ENCODE results near the gene DDX5.

Gene DDX5

GRCh38 chr17:64506201-64506575, at the start of gene DDX5:
DDX5 (minus strand) TSS chr17:64506289; CDS start chr17:64506119, 170 bp downstream.
- peak; percentile 90 to 92 for DNase-seq (ENCODE audit: low read depth in 2 of 2)

DNA sequence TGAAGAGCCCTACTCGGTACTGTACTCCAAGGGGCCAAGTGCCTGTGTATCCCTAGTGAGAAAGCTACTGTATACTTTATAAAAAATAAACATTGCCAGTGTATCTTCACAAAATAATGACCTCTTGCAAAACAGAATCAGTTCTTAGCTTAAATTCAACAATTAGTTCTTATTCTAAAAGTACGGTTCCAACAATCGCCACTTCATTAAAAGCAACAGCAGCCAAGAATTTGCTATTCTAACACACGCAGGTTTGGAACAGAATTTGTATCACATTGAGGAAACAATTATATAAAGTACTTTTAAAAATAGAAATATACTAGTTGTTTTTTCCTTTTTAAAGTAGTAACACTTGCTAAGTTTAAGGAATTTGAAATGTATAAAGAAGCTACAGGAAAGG, 49.2 kb upstream of the DDX5 start:
- DNase-seq (ENCODE audit: low read depth in 2 of 2): no peak

DNA sequence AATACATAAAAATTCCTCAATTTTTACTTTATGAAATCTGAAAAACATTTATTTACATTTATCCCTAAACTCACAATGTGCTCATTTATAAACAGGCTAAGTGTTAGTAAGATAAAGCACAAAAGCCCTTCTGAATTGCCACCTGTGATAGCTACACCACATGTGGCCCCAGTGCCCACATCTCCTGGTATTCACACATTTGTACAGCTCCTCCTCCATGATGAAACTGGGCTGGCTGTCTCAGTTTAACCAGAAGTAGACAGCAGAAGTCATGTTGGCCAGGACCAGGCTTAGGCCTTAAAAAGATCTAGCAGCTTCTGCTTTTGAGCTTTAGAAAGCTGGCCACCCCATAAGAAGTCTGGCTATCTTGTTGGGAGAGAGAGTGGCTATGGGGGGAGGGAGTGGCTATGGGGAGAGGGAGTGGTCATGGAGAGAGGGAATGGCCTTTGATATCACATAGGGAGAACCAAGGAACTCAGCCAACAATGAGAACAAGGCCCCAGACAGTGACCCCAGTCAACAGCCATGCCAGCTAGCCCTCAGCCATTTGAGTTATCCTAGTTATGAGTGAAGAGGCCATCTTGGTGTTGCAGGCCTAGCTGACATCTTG, 48.0 kb upstream of the DDX5 start:
- no peak for DNase-seq (ENCODE audit: low read depth in 2 of 2)

DNA sequence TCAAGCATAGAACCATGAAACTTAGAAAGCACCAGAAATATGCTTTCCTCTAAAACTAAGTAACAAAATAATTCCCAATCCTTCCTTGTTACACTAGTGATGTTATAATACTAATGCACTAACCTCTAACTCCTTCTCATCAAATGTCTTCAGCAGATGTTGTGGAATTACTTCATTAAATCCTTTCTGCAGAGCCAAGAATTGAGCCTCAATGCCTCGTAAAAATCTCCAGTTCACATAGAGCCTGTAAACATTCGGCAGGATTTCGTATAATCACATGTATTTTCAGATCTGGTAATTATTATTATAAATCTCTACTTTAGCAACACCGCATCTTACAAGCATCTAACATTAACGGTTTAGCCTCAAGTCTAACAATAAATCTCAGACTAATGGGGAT, 45.4 kb upstream of the DDX5 start:
- DNase-seq (ENCODE audit: low read depth in 2 of 2): no peak

DNA sequence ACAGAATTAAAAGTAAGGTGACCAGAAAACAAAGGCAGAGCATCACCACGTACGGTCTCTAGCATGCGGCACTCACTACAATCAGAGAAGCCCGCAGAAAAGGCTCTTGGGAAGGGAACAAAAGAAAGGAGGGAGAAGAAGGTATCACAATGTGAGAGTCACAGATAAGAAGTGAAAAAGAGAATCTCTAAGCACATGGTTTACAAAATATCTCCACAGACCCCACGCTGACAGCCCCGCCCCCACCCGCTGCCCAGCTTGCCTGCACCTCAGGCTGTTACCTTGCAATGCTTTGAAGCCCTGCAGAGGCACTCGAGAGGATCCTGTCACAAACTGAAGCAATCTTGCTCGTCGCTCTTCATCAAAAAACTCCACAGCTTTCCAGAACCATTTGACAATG, 41.2 kb upstream of the DDX5 start:
- no peak for DNase-seq (ENCODE audit: low read depth in 2 of 2)

- DNase-seq (ENCODE audit: low read depth in 2 of 2): no peak
Observed at GRCh38 chr17:64546716-64547115, 40.6 kb upstream of the DDX5 start.

DNA sequence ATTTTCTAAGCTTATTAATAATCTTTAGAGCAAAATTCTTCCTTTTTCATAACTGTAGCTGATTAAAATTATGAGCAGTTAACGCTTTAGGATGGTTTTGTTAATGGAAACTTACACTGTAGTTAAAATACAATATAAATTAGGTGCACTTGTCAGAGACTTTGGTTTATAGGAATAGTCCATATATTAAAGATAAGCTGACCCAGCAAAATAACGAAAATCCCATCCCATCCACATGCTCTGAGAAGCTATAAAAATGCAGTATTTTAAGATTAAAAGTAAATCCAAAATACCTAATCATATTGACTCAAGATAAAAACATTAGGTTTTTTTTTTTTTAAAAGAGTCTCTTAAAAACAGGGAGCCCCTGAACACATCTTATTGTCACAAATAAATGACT, 38.7 kb upstream of the DDX5 start:
- no peak for DNase-seq (ENCODE audit: low read depth in 2 of 2)

- DNase-seq (ENCODE audit: low read depth in 2 of 2): no peak
Observed at GRCh38 chr17:64540118-64540776, 34.2 kb upstream of the DDX5 start.

DNA sequence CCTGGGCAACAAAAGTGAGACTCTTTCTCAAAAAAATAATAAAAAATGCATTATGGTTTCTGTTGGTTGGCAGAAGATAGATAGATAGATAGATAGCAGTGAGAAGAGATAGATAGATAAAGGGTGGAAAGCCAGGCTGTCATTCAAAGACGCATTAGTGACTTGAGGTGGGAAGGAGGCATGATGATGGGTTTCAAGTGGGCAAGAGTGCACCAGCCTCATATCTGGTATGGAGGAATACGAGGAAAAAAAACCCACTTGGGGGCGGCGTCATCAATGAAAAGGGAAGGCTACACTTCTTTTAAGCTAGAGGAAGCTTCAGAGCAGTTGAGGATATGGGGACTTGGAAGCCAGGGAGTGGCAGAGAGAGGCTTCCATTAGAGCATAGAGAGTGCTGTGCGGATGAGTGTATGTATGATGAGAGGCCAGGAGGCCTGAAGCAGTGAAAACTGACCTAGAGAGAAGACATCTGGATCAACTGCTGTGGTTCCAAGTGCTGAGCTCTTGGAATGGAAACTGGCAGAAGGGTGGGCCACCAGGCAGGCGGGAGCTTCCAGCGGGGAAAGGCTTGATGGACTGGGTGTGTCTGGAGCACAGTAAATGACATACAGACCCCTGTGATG, 32.5 kb upstream of the DDX5 start:
- no peak for DNase-seq (ENCODE audit: low read depth in 2 of 2)

GRCh38 chr17:64537488-64537887, 31.4 kb upstream of the DDX5 start:
- no peak for DNase-seq (ENCODE audit: low read depth in 2 of 2)

- no peak for DNase-seq (ENCODE audit: low read depth in 2 of 2)
Observed at GRCh38 chr17:64536913-64537312, 30.8 kb upstream of the DDX5 start.

DNA sequence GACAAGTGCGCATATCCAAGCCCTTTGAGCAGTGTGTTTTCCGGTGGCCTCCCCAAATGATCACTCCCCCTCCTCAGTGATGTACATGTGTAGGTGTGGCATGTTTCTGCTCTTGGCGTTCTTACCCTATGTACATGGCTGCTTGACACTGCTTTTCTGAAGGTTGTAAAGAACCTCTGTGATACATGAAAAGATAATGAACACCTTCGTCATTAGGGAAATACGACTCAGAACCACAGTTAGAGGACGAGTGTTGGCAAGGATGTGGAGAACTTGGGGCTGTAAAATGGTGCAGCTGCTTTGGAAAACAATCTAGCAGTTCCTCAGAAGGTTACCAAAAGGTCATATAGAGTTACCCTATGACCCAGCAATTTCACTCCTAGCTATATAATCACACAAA, 29.3 kb upstream of the DDX5 start:
- no peak for DNase-seq (ENCODE audit: low read depth in 2 of 2)

- no peak for DNase-seq (ENCODE audit: low read depth in 2 of 2)
Observed at GRCh38 chr17:64534187-64534586, 28.1 kb upstream of the DDX5 start.

GRCh38 chr17:64533784-64534183, 27.7 kb upstream of the DDX5 start:
- no peak for DNase-seq (ENCODE audit: low read depth in 2 of 2)

DNA sequence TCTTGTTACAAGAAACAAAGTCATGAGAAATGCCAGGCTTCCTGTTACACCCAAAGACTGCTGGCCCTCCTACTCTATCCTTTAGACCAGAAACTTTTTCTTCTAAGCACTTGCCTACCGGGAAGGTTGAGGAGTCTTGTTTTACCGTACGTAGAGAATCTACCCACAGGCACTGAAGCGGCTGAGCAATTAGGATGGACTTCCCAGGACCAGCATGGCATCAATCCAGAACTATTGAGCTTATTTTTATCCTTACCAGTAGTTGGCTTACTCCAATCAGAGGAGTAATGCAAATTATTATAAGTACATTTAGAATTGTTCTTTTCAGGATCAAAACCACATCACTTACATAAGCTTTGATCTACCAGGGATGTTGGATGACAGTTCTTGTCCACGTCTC, 26.3 kb upstream of the DDX5 start:
- DNase-seq (ENCODE audit: low read depth in 2 of 2): no peak

GRCh38 chr17:64531955-64532371, 25.9 kb upstream of the DDX5 start:
- peak; percentile 10 to 15 for DNase-seq (ENCODE audit: low read depth in 2 of 2)

- no peak for DNase-seq (ENCODE audit: low read depth in 2 of 2)
Observed at GRCh38 chr17:64529221-64529620, 23.1 kb upstream of the DDX5 start.

GRCh38 chr17:64527914-64528313, 21.8 kb upstream of the DDX5 start:
- no peak for DNase-seq (ENCODE audit: low read depth in 2 of 2)

DNA sequence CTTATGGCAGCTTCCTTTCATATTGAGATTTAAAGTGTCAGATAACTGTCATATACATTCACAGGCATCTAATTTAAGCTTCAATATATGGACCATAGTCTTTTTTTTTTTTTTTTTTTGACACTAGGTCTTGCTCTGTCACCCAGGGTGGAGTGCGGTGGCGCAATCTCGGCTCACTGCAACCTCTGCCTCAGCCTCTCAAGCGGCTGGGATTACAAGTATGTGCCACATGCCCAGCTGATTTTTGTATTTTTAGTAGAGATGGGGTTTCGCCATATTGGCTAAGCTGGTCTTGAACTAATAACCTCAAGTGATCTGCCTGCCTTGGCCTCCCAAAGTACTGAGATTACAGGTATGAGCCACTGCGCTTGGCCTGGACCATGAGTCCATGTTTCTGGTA, 14.3 kb upstream of the DDX5 start:
- DNase-seq (ENCODE audit: low read depth in 2 of 2): no peak

DNA sequence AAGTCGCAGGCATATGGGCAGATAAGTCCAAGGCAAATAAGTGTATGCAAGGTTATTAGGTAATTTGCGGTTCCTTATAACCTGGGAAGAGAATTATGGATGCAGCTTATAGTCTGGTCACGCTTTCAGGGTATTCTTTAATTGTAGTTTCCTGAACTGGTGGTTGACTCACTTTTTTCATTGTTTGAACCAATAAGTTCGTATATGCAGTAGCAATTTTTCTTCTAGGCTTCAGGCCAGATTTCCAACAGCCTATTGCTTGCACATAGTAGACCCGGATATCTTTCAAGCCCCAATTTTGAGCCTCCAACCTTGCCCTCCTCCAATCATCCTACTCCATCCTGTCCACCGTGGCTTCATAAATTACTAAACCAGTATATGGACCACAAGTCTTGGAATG, 13.5 kb upstream of the DDX5 start:
- DNase-seq (ENCODE audit: low read depth in 2 of 2): no peak

- no peak for DNase-seq (ENCODE audit: low read depth in 2 of 2)
Observed at GRCh38 chr17:64515829-64516228, 9.7 kb upstream of the DDX5 start.

DNA sequence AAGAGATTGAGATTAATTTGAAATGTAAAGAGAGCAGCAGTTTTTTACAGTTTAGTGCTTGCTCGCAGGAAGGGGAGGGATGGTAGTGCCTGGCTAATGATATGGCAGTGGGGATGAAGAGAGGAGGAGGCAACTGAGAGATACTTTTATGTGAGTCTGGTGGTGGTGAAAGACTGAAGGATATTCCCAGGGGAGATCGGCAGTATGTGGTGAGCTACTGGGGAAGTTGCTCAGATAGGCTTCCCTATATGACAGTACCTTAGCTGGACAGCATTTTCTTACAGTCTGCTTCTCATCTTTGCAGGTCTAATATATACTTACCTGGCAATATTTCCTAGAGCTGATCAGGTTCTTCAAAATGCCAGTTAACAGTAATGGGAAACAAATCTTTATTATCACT, 9.3 kb upstream of the DDX5 start:
- no peak for DNase-seq (ENCODE audit: low read depth in 2 of 2)

- no peak for DNase-seq (ENCODE audit: low read depth in 2 of 2)
Observed at GRCh38 chr17:64509179-64509578, 3.1 kb upstream of the DDX5 start.

DNA sequence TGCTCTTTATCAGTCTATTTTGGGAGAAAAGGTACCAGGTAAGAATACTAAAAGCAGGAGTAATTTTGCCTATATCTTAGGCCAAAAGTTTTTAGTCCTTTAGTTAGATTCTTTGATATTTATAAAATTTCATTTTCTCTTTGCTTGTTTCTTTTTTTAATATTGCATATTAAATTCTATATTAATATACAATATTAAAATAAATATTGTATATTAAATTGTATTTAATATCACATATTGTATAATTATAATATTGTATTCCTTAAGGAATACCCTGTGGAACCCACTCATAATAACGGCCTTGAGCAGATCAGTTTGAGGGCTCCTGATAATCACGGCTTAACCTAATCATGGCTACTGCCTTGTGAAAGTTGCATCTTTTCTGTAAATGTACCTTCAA, 2.6 kb upstream of the DDX5 start:
- no peak for DNase-seq (ENCODE audit: low read depth in 2 of 2)
